GM12872 (cell line): ENCODE measurements around the gene SEPTIN6.

Source experiments
- CTCF ChIP-seq: IDR thresholded peaks from 3 replicates; pipeline ENCODE4 v1.5.1; 2011; ENCODE audit warnings: low read depth, mild to moderate bottlenecking, low read length, moderate library complexity; ENCODE audit not compliant: insufficient read depth

Gene SEPTIN6

GRCh38 chrX:119643696-119644095, 49.3 kb downstream of the SEPTIN6 start:
- TF ChIP-seq CTCF = no peak
